Osteocyte (in vitro differentiated cells): Measurements from ENCODE around the gene PTGER2. TPM values are rescaled to one million over a fixed set of nuclear protein-coding genes. Genes with fewer than 3 reads are reported as not detected.

ENCODE experiments used
- DNase-seq: peaks from one replicate; pipeline ENCODE4 v3.0.0; 2021; ENCODE audit warnings: mixed read lengths; ENCODE audit not compliant: unreplicated experiment; ENCODE audit errors: extremely low spot score
- H3K27ac Mint-ChIP-seq: one replicate; pipeline ENCODE4 v1.8.0; 2021; ENCODE audit warnings: mild to moderate bottlenecking, mixed read lengths; ENCODE audit not compliant: unreplicated experiment
- H3K27me3 Mint-ChIP-seq: one replicate; pipeline ENCODE4 v1.8.0; 2021; ENCODE audit warnings: mixed read lengths; ENCODE audit not compliant: unreplicated experiment
- H3K36me3 Mint-ChIP-seq: one replicate; pipeline ENCODE4 v1.8.0; 2021; ENCODE audit warnings: mixed read lengths; ENCODE audit not compliant: unreplicated experiment
- H3K4me1 Mint-ChIP-seq: one replicate; pipeline ENCODE4 v1.8.0; 2021; ENCODE audit warnings: mixed read lengths; ENCODE audit not compliant: unreplicated experiment
- H3K4me3 Mint-ChIP-seq: one replicate; pipeline ENCODE4 v1.8.0; 2021; ENCODE audit warnings: mild to moderate bottlenecking, moderate library complexity, mixed read lengths; ENCODE audit not compliant: unreplicated experiment
- H3K9me3 Mint-ChIP-seq: one replicate; pipeline ENCODE4 v1.8.0; 2021; ENCODE audit warnings: mixed read lengths; ENCODE audit not compliant: unreplicated experiment
- CTCF ChIP-seq: fragments of 200-600 bp; sonication (generic); IDR thresholded peaks from 2 replicates; pipeline ENCODE4 v1.5.0; 2021; ENCODE audit warnings: antibody characterized with exemption, mild to moderate bottlenecking, moderate library complexity
- total RNA-seq: library from RNA; stranded (reverse); gene quantifications from 2 replicates; pipeline ENCODE4 v1.2.1, GENCODE V29; 2021

PTGER2 gene
- total RNA-seq, 1 donor from 2014 or later, result 2.1 TPM

- no peak overlapping the region for H3K4me3 Mint-ChIP-seq
- H3K4me1 Mint-ChIP-seq, result peaks cover 54% of the 10 kb centered on the region
- H3K27me3 Mint-ChIP-seq, result no peaks in the 10 kb centered on the region
- H3K27ac Mint-ChIP-seq, result no peak overlapping the region
- TF ChIP-seq CTCF, result no peak
- H3K9me3 Mint-ChIP-seq, result no peaks in the 10 kb centered on the region
- no peak for DNase-seq
- H3K36me3 Mint-ChIP-seq, result no peaks in the 10 kb centered on the region
Measured at GRCh38 chr14:52352569-52352968, 38.5 kb downstream of the PTGER2 start.

- peaks cover 45% of the 10 kb centered on the region for H3K4me1 Mint-ChIP-seq
- no peaks in the 10 kb centered on the region for H3K36me3 Mint-ChIP-seq
- H3K4me3 Mint-ChIP-seq, result no peak overlapping the region
- DNase-seq, result no peak
- no peaks in the 10 kb centered on the region for H3K27me3 Mint-ChIP-seq
- no peaks in the 10 kb centered on the region for H3K9me3 Mint-ChIP-seq
- H3K27ac Mint-ChIP-seq, result peak overlapping the region; percentile 81
- no peak for TF ChIP-seq CTCF
Measured at GRCh38 chr14:52354242-52354641, 40.1 kb downstream of the PTGER2 start.

- no peak for DNase-seq
- Mint-ChIP-seq H3K4me3 (peak overlapping the region; percentile 18), H3K27ac (peak overlapping the region; percentile 81)
Measured at GRCh38 chr14:52355016-52355431, 40.9 kb downstream of the PTGER2 start.

GRCh38 chr14:52355526-52355925 lies 41.4 kb downstream of the PTGER2 start:
- no peak for DNase-seq
- Mint-ChIP-seq H3K27ac (peak overlapping the region; percentile 81), H3K9me3 (no peaks in the 10 kb centered on the region), H3K4me1 (peaks cover 42% of the 10 kb centered on the region), H3K36me3 (no peaks in the 10 kb centered on the region), H3K4me3 (no peak overlapping the region), H3K27me3 (no peaks in the 10 kb centered on the region)
- TF ChIP-seq CTCF, result no peak

More at GRCh38 chr14:52355016-52355431, 40.9 kb downstream of the PTGER2 start:
- TF ChIP-seq CTCF, result no peak
- Mint-ChIP-seq H3K36me3 (no peaks in the 10 kb centered on the region), H3K9me3 (no peaks in the 10 kb centered on the region), H3K27me3 (no peaks in the 10 kb centered on the region), H3K4me1 (peaks cover 42% of the 10 kb centered on the region)

GRCh38 chr14:52356025-52356424 lies 41.9 kb downstream of the PTGER2 start:
- no peaks in the 10 kb centered on the region for H3K36me3 Mint-ChIP-seq
- no peaks in the 10 kb centered on the region for H3K27me3 Mint-ChIP-seq
- no peak for TF ChIP-seq CTCF
- H3K27ac Mint-ChIP-seq, result peak overlapping the region; percentile 73
- H3K4me3 Mint-ChIP-seq, result no peak overlapping the region
- H3K4me1 Mint-ChIP-seq, result peaks cover 40% of the 10 kb centered on the region
- no peak for DNase-seq
- H3K9me3 Mint-ChIP-seq, result no peaks in the 10 kb centered on the region
